Body of pancreas (tissue), 4 donors: ENCODE measurements around the gene CCDC27.

Source experiments
- POLR2A ChIP-seq, 3 donors: fragments of 450-650 bp; IDR thresholded peaks; one replicate each; pipeline ENCODE4 v1.6.1; 2016; ENCODE audit warnings: antibody characterized with exemption in 3 of 3, mild to moderate bottlenecking in 2 of 3
- TF ChIP-seq, protein P1 (sequence below), 7 experiments: fragments of 450-650 bp in 4 of 7; fragments of 200-600 bp in 3 of 7; sonication (generic) in 3 of 7; IDR thresholded peaks; one replicate each; pipeline ENCODE4 v1.5.1; 2016 to 2019; ENCODE audit warnings: antibody characterized with exemption in 7 of 7

DNA sequence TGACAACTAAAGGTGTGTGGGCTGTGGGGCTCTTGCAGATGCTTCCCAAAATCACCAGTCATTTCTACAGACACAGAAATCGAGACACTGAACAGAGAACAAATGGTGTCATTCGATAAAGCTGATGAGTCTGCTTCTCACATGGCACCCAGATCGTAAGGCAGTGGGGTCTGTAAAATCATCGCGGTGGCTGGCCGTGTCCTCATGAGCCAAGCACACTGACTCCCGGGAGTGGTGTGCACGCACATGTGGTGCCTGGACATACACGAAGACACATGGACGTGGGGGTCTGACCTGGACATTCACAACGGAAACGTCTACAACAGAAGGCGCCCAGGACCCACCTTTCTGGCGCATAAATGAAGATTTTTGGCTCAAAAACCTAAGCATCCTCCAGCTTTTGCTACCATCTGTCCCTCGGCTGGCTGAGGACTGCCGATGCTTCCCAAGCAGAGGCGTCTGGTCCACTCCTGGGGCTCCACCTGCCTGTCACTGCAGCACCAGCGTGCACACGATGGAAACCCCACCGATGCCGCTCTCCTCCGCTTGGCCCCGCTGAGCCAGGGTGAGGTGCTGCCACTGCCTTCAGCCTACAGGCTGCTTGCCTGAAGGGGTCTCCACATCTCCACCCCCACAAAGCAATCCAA, 27.1 kb downstream of the CCDC27 start:
- TF ChIP-seq POLR2A (IDR thresholded peaks at IDR 0.05): no peak
- TF ChIP-seq, protein P1, sequence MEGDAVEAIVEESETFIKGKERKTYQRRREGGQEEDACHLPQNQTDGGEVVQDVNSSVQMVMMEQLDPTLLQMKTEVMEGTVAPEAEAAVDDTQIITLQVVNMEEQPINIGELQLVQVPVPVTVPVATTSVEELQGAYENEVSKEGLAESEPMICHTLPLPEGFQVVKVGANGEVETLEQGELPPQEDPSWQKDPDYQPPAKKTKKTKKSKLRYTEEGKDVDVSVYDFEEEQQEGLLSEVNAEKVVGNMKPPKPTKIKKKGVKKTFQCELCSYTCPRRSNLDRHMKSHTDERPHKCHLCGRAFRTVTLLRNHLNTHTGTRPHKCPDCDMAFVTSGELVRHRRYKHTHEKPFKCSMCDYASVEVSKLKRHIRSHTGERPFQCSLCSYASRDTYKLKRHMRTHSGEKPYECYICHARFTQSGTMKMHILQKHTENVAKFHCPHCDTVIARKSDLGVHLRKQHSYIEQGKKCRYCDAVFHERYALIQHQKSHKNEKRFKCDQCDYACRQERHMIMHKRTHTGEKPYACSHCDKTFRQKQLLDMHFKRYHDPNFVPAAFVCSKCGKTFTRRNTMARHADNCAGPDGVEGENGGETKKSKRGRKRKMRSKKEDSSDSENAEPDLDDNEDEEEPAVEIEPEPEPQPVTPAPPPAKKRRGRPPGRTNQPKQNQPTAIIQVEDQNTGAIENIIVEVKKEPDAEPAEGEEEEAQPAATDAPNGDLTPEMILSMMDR (IDR thresholded peaks at IDR 0.05): no peak
